RWPE1 (cell line): ENCODE data around the gene CNOT3.

Experiments
- CTCF ChIA-PET: fragments of 350-600 bp; sonication (Branson Sonifier 250); formaldehyde crosslinking; extraction: SDS; loops from one replicate; lab custom pipeline; 2021; lab: Yijun Ruan, JAX
- POLR2A ChIA-PET: fragments of 400-600 bp; formaldehyde crosslinking; extraction: SDS; loops from one replicate; lab custom pipeline; 2020; ENCODE audit warnings: antibody characterized with exemption; ENCODE audit not compliant: low non-redundant PET; lab: Yijun Ruan, JAX
- DNase-seq: peaks from one replicate; pipeline ENCODE4 v3.0.0; 2012; ENCODE audit warnings: low spot score
- H3K27ac ChIP-seq: fragments of 450-650 bp; 2 replicates; pipeline ENCODE4 v1.5.1; 2017
- TF ChIP-seq, protein P1 (sequence below): fragments of 450-650 bp; conservative IDR thresholded peaks from 2 replicates; pipeline ENCODE4 v1.5.1; 2017; ENCODE audit warnings: low read depth, mild to moderate bottlenecking

CNOT3 gene

DNA sequence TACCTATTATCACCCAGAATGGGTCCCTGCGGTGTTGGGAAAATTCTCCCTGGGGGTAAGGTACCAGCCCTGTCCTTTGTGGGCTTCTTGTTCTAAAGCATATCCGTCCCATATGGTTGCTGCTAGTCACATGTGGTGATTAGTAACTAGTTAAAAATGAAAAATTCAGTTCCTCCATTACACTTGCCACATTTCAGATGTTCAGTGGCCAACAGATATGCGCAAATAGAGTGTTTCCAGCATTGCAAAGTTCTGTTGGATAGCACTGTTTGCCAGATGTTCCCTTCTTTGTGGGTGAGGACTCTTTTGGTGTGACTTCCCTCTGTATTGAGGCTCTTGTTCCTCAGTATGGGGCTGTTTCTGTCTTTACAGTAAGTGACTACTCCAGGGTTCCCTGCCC lies 3.8 kb downstream of the CNOT3 start:
- H3K27ac ChIP-seq = no peak overlapping the region
- no peak for DNase-seq
- TF ChIP-seq, protein P1, sequence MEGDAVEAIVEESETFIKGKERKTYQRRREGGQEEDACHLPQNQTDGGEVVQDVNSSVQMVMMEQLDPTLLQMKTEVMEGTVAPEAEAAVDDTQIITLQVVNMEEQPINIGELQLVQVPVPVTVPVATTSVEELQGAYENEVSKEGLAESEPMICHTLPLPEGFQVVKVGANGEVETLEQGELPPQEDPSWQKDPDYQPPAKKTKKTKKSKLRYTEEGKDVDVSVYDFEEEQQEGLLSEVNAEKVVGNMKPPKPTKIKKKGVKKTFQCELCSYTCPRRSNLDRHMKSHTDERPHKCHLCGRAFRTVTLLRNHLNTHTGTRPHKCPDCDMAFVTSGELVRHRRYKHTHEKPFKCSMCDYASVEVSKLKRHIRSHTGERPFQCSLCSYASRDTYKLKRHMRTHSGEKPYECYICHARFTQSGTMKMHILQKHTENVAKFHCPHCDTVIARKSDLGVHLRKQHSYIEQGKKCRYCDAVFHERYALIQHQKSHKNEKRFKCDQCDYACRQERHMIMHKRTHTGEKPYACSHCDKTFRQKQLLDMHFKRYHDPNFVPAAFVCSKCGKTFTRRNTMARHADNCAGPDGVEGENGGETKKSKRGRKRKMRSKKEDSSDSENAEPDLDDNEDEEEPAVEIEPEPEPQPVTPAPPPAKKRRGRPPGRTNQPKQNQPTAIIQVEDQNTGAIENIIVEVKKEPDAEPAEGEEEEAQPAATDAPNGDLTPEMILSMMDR = no peak
- POLR2A ChIA-PET = interaction anchor here (0.6 kb wide), 1 partner anchor 161 kb away, joined by 5 read pairs; no protein-coding TSS in a partner anchor
- CTCF ChIA-PET = no interaction called here

DNA sequence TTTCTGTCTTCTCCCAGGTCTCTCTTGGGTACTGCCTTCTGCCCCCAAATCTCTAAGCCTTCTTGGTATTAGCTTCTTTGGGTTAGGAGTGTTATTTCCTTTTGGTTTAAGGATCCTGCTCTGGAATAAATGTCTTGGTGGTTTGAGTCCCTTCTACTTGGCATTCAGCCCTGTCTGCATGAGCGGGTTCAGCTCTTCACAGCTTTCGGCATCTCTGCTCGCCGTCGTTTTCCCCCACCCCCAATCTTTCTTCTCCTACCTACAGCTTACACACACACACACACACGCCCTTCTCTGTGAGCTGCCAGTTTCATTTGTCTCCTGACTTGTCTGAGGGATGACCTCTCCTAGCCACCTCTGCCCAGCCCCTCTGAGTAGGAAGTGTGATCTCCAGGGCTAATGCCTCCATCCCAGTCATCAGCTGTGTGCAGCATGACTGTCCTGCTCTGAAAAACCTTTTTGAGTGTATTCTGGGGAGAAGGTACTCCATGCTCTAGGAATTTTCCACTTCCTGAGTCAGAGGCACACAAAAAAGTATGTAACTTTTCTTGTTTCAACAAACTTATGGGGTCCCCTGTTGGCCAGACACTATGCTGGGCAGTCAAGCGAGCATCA lies 4.7 kb downstream of the CNOT3 start:
- CTCF ChIA-PET = interaction anchor here (0.6 kb wide), 1 partner anchor 17 kb away, joined by 4 read pairs; no protein-coding TSS in a partner anchor
- TF ChIP-seq, protein P1 = no peak
- H3K27ac ChIP-seq = no peak overlapping the region
- DNase-seq = no peak
- POLR2A ChIA-PET = no interaction called here

DNA sequence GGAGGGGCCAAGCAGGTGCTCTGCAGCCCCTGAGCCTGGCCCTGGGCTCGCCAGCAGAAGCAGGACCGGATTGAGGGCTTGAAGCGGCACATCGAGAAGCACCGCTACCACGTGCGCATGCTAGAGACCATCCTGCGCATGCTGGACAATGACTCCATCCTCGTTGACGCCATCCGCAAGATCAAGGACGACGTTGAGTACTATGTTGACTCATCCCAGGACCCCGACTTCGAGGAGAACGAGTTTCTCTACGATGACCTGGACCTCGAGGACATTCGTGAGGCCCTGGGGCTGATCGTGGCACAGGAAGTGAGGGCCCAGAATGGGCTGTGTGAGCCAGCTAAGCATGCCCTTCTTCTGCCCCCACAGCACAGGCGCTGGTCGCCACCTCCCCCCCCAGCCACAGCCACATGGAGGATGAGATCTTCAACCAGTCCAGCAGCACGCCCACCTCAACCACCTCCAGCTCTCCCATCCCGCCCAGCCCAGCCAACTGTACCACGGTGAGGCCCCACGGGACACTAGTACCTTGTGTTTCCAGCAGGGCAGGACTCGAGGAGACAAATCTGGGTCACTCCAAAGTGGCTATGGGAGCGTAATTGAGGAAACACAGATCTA lies 8.1 kb downstream of the CNOT3 start:
- H3K27ac ChIP-seq = peak overlapping the region; percentile 65
- POLR2A ChIA-PET = no interaction called here
- no peak for DNase-seq
- CTCF ChIA-PET = no interaction called here
- TF ChIP-seq, protein P1 = no peak

DNA sequence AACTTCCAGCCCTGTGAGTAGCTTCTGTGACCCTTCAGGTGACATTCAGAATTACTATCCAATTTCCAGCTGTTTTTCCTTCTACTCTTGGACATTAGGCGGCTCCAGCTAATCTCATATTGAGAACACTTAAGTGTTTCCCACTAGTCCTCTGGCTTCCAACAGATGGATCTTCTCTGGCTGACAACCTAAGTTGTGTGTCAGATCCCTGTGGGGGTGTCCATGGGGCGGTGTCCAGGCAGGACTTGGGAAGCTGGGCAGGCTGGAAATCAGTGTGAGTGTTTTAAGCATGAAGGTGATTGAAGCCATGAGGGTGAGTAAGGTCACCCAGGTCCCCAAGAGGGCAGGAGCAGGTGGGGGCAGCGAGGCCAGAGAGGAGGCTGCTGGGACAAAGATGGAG lies 10.1 kb downstream of the CNOT3 start:
- CTCF ChIA-PET = interaction anchor here (0.6 kb wide), 1 partner anchor 1468 kb away, joined by 3 read pairs; no protein-coding TSS in a partner anchor
- peak overlapping the region; percentile 65 for H3K27ac ChIP-seq
- TF ChIP-seq, protein P1 = no peak
- DNase-seq = no peak
- POLR2A ChIA-PET = interaction anchor here (1.5 kb wide), 1 partner anchor 11 kb away, joined by 5 read pairs; the partner anchor contains the start of gene CNOT3

DNA sequence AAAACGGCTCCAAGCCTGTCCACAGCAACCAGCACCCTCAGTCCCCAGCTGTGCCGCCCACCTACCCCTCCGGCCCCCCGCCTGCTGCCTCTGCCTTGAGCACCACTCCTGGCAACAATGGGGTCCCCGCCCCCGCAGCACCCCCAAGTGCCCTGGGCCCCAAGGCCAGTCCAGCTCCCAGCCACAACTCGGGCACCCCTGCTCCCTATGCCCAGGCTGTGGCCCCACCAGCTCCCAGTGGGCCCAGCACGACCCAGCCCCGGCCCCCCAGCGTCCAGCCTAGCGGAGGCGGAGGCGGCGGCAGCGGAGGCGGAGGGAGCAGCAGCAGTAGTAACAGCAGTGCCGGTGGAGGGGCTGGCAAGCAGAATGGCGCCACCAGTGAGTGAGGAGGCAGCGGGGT lies 10.6 kb downstream of the CNOT3 start:
- CTCF ChIA-PET = interaction anchor here (0.6 kb wide), 1 partner anchor 1468 kb away, joined by 3 read pairs; no protein-coding TSS in a partner anchor
- no peak for DNase-seq
- H3K27ac ChIP-seq = peak overlapping the region; percentile 65
- POLR2A ChIA-PET = interaction anchor here (1.5 kb wide), 1 partner anchor 11 kb away, joined by 5 read pairs; the partner anchor contains the start of gene CNOT3
- TF ChIP-seq, protein P1 = no peak

DNA sequence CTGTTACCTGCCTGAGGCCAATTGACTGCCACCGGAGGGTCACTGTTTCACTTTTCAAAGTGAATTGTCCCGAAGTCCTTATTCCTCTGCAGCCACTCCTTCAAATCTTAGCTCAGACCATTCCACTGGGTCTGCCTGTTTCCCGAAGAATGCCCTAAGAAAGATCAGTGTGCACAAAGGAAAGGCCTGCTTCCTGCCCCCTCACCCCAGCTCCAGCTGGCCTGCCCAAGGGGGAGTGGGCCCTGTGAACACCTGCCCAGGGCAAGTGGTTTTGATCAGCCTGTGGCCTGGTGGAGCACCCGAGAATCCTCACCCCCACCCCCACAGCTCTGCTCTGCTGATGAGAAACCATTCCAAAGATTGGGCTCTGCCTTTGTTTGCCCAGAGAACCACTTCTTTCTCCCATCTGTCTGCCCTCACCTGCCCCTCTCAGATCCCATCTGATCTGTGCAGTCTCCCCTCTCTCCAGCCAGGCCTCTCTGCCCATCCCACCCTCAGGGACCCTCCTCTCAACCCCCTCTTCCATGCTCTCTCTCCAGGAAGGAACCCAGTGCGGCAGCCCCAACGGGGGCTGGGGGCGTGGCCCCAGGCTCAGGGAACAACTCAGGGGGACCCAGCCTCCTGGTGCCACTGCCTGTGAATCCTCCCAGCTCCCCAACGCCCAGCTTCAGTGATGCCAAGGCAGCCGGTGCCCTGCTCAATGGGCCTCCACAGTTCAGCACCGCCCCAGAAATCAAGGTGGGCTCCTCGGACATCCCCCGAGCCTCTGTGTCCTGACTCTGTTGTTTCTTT lies 11.7 kb downstream of the CNOT3 start:
- CTCF ChIA-PET = no interaction called here
- POLR2A ChIA-PET = no interaction called here
- TF ChIP-seq, protein P1 = no peak
- no peak for DNase-seq
- H3K27ac ChIP-seq = peak overlapping the region; percentile 65
